ENCODE data around the gene ACTN4.
"Not testable (repeated sequence)": the region's sequence is repeated elsewhere in the genome, so short reads cannot be mapped to it uniquely, and the experiment has no call there.

The ACTN4 gene

DNA sequence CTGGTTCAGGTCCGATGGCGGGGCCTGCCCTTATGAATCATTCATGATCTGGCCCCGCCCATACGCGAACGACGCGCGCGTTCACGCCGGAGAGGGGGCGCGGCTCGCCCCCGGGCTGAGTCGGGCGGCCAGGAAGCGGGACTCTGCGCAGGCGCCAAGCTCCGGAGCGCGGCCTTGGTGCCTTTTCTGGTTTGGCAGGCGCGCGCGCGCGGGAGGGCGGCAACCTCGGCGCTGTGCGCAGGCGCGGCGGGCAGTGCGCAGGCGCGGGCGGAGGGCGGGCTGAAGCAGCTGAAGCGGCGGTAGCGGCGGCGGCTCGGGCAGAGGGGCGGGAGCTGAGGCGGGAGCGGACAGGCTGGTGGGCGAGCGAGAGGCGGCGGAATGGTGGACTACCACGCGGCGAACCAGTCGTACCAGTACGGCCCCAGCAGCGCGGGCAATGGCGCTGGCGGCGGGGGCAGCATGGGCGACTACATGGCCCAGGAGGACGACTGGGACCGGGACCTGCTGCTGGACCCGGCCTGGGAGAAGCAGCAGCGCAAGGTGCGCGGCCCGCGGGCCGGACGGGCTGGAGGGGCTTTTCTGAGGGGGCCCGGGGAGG lies at the start of gene ACTN4:
Gene ACTN4, plus strand, starts transcription at position 282 of the 598 bp plus-strand sequence. Its CDS starts 97 bp downstream, at position 379.
- TF ChIP-seq, protein P1, sequence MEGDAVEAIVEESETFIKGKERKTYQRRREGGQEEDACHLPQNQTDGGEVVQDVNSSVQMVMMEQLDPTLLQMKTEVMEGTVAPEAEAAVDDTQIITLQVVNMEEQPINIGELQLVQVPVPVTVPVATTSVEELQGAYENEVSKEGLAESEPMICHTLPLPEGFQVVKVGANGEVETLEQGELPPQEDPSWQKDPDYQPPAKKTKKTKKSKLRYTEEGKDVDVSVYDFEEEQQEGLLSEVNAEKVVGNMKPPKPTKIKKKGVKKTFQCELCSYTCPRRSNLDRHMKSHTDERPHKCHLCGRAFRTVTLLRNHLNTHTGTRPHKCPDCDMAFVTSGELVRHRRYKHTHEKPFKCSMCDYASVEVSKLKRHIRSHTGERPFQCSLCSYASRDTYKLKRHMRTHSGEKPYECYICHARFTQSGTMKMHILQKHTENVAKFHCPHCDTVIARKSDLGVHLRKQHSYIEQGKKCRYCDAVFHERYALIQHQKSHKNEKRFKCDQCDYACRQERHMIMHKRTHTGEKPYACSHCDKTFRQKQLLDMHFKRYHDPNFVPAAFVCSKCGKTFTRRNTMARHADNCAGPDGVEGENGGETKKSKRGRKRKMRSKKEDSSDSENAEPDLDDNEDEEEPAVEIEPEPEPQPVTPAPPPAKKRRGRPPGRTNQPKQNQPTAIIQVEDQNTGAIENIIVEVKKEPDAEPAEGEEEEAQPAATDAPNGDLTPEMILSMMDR (IDR thresholded peaks at IDR 0.05; ENCODE audit: low read depth, low read length): no peak
- DNase-seq (ENCODE audit: low read depth in 2 of 2): peak; percentile 97 to 98
- H3K4me3 ChIP-seq (replicated peaks in 1 of 2; ENCODE audit: low read depth in 2 of 2, low read length in 2 of 2): peak within 1 kb of the TSS; percentile 79 to 99

DNA sequence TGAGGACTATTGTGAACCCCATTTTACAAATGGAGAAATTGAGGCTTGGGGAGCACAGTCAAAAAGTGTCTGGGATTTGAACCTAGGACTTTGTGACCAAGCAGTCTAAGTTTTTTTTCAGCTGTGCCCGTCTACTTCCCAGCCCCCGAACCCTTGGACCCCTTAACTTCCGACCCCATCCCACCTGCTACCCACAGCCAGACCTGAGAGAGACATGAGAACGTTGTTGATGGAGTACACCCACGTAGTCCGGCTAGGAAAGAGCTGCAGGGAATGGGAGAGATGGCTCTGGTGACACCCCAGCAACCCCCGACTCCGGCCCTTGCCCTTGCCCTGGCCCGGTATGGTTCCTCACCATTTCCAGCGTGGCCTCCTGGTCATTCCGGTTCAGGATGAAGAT lies 47.7 kb upstream of the ACTN4 start:
- TF ChIP-seq, protein P1 (IDR thresholded peaks at IDR 0.05; ENCODE audit: low read depth, low read length): no peak
- no peak overlapping the region for H3K4me3 ChIP-seq (replicated peaks in 1 of 2; ENCODE audit: low read depth in 2 of 2, low read length in 2 of 2)
- no peak for DNase-seq (ENCODE audit: low read depth in 2 of 2)

DNA sequence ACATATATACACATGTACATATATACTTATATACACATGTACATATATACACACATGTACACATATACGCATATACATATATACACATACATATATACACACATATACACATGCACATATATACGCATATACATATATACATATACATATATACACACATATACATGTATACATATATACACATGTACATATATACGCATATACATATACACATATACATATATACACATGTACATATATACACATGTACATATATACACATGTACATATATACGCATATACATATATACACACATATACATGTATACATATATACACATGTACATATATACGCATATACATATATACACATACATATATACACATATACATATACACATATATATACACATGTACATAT lies 44.6 kb upstream of the ACTN4 start:
- not testable (repeated sequence) for H3K4me3 ChIP-seq (replicated peaks in 1 of 2; ENCODE audit: low read depth in 2 of 2, low read length in 2 of 2); DNase-seq (ENCODE audit: low read depth in 2 of 2)

DNA sequence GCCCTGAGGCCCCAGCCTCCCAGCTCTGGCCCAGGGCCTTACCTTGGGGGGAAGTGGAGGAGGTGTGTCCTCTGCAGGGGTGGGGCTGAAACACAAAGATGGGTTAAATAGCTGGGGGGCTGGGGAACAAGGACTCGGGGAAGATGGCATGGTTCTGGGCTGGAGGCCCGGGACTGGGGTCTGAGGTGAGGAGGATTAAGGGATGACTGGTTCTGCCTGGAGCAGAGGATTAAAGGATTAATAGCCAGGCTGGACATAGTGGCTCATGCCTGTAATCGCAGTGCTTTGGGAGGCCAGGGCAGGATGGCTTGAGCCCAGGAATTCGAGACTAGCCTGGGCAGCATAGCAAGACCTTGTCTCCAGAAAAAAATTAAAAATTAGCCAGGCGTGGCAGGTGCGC lies 41.3 kb upstream of the ACTN4 start:
- TF ChIP-seq, protein P1 (IDR thresholded peaks at IDR 0.05; ENCODE audit: low read depth, low read length): no peak
- no peak for DNase-seq (ENCODE audit: low read depth in 2 of 2)
- H3K4me3 ChIP-seq (replicated peaks in 1 of 2; ENCODE audit: low read depth in 2 of 2, low read length in 2 of 2): no peak overlapping the region

DNA sequence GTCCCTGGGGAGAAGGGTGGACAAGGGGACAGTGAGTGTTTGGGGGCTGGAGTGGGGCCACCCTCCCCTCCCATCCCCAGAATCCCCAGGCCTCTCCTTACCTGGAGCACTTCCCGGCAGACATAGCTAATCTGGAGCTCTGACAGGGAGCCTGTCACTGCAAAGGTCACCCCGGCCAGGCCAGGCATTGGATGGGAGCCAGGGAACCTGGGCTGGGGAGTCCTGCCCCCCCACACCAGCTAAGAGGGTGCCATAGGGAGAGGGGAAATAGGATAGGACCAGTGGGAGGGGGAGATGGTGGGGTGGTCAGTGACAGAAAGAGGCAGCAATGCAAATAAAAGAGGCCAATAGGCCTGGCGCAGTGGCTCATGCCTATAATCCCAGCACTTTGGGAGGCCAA lies 33.2 kb upstream of the ACTN4 start:
- TF ChIP-seq, protein P1 (IDR thresholded peaks at IDR 0.05; ENCODE audit: low read depth, low read length): no peak
- H3K4me3 ChIP-seq (replicated peaks in 1 of 2; ENCODE audit: low read depth in 2 of 2, low read length in 2 of 2): no peak overlapping the region
- no peak for DNase-seq (ENCODE audit: low read depth in 2 of 2)

DNA sequence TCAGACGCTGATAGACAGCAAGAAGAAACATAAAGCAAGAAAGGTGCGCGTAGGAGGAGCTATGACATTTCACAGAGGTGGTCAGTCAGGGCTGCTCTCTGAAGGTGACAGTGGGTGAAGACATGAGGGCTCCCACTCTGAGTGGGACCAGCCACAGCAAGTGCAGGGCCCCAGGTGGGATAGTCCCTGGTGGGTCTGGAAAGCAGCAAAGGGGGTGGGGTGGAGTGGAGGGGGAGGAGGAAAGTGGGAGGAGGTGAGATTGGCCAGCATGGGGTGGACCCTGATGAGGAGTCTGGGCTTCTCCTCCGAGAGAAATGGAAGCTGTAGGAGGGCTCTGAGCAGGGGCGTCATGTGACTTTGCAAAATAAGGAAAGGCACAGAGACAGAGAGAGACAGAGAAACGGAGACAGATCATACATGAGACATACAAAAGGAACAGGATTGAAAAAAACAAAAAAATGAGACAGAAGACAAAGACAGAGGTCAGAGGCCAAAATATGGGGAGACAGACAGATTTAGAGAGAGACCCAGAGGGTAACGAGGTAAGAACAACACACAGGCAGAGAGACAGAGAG lies 32.4 kb upstream of the ACTN4 start:
- no peak overlapping the region for H3K4me3 ChIP-seq (replicated peaks in 1 of 2; ENCODE audit: low read depth in 2 of 2, low read length in 2 of 2)
- DNase-seq (ENCODE audit: low read depth in 2 of 2): no peak
- TF ChIP-seq, protein P1 (IDR thresholded peaks at IDR 0.05; ENCODE audit: low read depth, low read length): no peak

DNA sequence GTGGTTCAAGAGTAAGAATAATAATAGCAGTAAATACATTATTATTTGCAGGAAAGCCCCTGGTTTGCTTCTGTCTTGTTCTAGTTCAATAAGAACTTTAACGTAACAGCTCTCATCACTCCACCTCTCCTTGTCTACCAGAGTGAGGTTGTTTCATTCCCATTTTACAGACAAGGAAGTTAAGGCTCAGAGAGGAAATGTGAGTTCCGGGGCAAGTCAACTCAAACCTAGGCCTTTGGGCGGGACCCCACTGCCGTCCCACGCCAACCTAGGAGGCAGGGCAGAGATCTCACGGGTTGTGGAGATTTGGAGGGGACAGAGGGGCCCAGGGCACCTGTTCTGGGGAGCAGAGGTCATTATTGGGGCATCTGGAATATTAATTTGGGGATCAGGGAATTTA lies 31.2 kb upstream of the ACTN4 start:
- no peak overlapping the region for H3K4me3 ChIP-seq (replicated peaks in 1 of 2; ENCODE audit: low read depth in 2 of 2, low read length in 2 of 2)
- DNase-seq (ENCODE audit: low read depth in 2 of 2): no peak
- TF ChIP-seq, protein P1 (IDR thresholded peaks at IDR 0.05; ENCODE audit: low read depth, low read length): no peak

All from cardiac fibroblast (primary cell).